Measurements from ENCODE around the gene MLLT3. TPM values are rescaled to one million over a fixed set of nuclear protein-coding genes. Genes with fewer than 3 reads are reported as not detected.

Gene MLLT3
- total RNA-seq, 1 experiment from 2014 or later: 24.2 TPM

- no peak for TF ChIP-seq EZH2 (IDR thresholded peaks at IDR 0.05; ENCODE audit: borderline replicate concordance, low read depth, low read length, poor library complexity, severe bottlenecking)
- TF ChIP-seq, protein P1, sequence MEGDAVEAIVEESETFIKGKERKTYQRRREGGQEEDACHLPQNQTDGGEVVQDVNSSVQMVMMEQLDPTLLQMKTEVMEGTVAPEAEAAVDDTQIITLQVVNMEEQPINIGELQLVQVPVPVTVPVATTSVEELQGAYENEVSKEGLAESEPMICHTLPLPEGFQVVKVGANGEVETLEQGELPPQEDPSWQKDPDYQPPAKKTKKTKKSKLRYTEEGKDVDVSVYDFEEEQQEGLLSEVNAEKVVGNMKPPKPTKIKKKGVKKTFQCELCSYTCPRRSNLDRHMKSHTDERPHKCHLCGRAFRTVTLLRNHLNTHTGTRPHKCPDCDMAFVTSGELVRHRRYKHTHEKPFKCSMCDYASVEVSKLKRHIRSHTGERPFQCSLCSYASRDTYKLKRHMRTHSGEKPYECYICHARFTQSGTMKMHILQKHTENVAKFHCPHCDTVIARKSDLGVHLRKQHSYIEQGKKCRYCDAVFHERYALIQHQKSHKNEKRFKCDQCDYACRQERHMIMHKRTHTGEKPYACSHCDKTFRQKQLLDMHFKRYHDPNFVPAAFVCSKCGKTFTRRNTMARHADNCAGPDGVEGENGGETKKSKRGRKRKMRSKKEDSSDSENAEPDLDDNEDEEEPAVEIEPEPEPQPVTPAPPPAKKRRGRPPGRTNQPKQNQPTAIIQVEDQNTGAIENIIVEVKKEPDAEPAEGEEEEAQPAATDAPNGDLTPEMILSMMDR (conservative IDR thresholded peaks at IDR 0.05; ENCODE audit: low read depth, low read length): no peak
- Histone ChIP-seq H3K27ac (ENCODE audit: low read depth, low read length, poor library complexity, severe bottlenecking) (no peak overlapping the region), H3K4me1 (ENCODE audit: insufficient read depth, low read length, poor library complexity, severe bottlenecking) (peaks cover 44% of the 10 kb centered on the region), H3K4me3 (ENCODE audit: low read depth, low read length, poor library complexity, severe bottlenecking) (no peak overlapping the region), H3K27me3 (replicated peaks; ENCODE audit: insufficient read depth, low read depth, low read length, poor library complexity) (no peaks in the 10 kb centered on the region), H3K9me3 (ENCODE audit: low read depth, low read length, poor library complexity, severe bottlenecking) (no peaks in the 10 kb centered on the region), H3K36me3 (ENCODE audit: insufficient read depth, low read length, poor library complexity, severe bottlenecking) (no peaks in the 10 kb centered on the region)
- CTCF ChIA-PET: no interaction called here
- BruUV-seq (replicated peaks): no TSS peak
- intact Hi-C loops (cut with micrococcal nuclease; ENCODE audit: unreplicated experiment): no loop called here
- DNase-seq (ENCODE audit: low spot score): no peak
- POLR2A ChIA-PET (ENCODE audit: low non-redundant PET): no interaction called here
Measured at GRCh38 chr9:20599195-20599594, 23.1 kb downstream of the MLLT3 start.

DNA sequence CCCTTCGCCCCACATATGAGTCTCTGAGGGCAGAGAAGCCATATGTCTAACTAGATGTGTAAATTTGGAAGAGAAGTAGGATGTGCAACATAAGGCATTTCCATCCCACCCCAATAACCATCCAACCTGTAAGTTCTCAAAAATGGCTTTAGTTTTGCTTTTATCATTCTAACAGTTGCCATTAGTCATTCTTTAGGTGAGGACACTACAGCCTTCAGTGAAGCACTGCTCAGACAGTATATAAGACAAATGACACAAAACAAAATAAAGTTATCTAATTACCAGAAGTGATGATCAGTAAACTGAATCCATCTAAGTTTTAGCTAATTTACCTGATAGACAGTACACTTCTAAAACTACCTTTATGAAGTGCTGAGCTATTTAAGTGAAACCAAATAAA lies 23.9 kb downstream of the MLLT3 start:
- Histone ChIP-seq H3K9me3 (ENCODE audit: low read depth, low read length, poor library complexity, severe bottlenecking) (no peaks in the 10 kb centered on the region), H3K4me3 (ENCODE audit: low read depth, low read length, poor library complexity, severe bottlenecking) (no peak overlapping the region), H3K4me1 (ENCODE audit: insufficient read depth, low read length, poor library complexity, severe bottlenecking) (peaks cover 37% of the 10 kb centered on the region), H3K36me3 (ENCODE audit: insufficient read depth, low read length, poor library complexity, severe bottlenecking) (no peaks in the 10 kb centered on the region), H3K27ac (ENCODE audit: low read depth, low read length, poor library complexity, severe bottlenecking) (no peak overlapping the region), H3K27me3 (replicated peaks; ENCODE audit: insufficient read depth, low read depth, low read length, poor library complexity) (no peaks in the 10 kb centered on the region)
- no peak for DNase-seq (ENCODE audit: low spot score)
- no peak for TF ChIP-seq EZH2 (IDR thresholded peaks at IDR 0.05; ENCODE audit: borderline replicate concordance, low read depth, low read length, poor library complexity, severe bottlenecking)
- TF ChIP-seq, protein P1 (conservative IDR thresholded peaks at IDR 0.05; ENCODE audit: low read depth, low read length): no peak
- CTCF ChIA-PET: no interaction called here
- no TSS peak for BruUV-seq (replicated peaks)
- intact Hi-C loops (cut with micrococcal nuclease; ENCODE audit: unreplicated experiment): no loop called here
- POLR2A ChIA-PET (ENCODE audit: low non-redundant PET): no interaction called here

GRCh38 chr9:20597862-20598261 lies 24.4 kb downstream of the MLLT3 start:
- Histone ChIP-seq H3K4me3 (ENCODE audit: low read depth, low read length, poor library complexity, severe bottlenecking) (no peak overlapping the region), H3K4me1 (ENCODE audit: insufficient read depth, low read length, poor library complexity, severe bottlenecking) (peaks cover 35% of the 10 kb centered on the region), H3K27ac (ENCODE audit: low read depth, low read length, poor library complexity, severe bottlenecking) (no peak overlapping the region), H3K9me3 (ENCODE audit: low read depth, low read length, poor library complexity, severe bottlenecking) (no peaks in the 10 kb centered on the region), H3K27me3 (replicated peaks; ENCODE audit: insufficient read depth, low read depth, low read length, poor library complexity) (no peaks in the 10 kb centered on the region), H3K36me3 (ENCODE audit: insufficient read depth, low read length, poor library complexity, severe bottlenecking) (no peaks in the 10 kb centered on the region)
- CTCF ChIA-PET: no interaction called here
- intact Hi-C loops (cut with micrococcal nuclease; ENCODE audit: unreplicated experiment): no loop called here
- no peak for TF ChIP-seq EZH2 (IDR thresholded peaks at IDR 0.05; ENCODE audit: borderline replicate concordance, low read depth, low read length, poor library complexity, severe bottlenecking)
- TF ChIP-seq, protein P1 (conservative IDR thresholded peaks at IDR 0.05; ENCODE audit: low read depth, low read length): no peak
- no TSS peak for BruUV-seq (replicated peaks)
- POLR2A ChIA-PET (ENCODE audit: low non-redundant PET): no interaction called here
- DNase-seq (ENCODE audit: low spot score): no peak
